ENCODE results near the gene MTMR3. TPM values are rescaled to one million over a fixed set of nuclear protein-coding genes. Genes with fewer than 3 reads are reported as not detected.

The MTMR3 gene
- total RNA-seq, 4 donors from 2014 or later = 36.6 to 42.1 (median 37.1) TPM

DNA sequence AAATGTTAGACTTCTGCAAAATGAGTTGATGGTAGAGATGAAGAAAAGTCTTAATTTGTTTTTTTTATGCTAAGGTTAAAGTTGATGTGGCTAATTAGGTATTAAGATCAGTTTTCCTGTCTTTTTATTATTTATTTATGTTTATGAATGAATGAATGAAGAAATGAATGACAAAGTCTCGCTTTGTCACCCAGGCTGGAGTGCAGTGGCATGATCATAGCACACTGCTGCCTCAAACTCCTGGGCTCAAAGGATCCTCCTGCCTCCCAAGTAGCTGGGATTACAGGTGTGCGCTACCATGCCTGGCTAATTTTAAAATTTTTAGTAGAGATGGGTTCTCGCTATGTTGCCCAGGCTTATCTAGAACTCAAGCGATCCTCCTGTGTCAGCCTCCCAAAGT, 29.2 kb downstream of the MTMR3 start:
- peaks cover 98 to 99% of the 10 kb centered on the region in 2 donors for H3K4me1 ChIP-seq
- in situ Hi-C loops (cut with MboI; ENCODE audit: low sequenced_read_pairs in 4 of 4) = no loop called here
- no peak for ATAC-seq

GRCh38 chr22:29912605-29913398, 29.8 kb downstream of the MTMR3 start:
- Histone ChIP-seq H3K27me3 (no peaks in the 10 kb centered on the region), H3K36me3 (no peaks in the 10 kb centered on the region), H3K27ac (peak overlapping the region; percentile 63 to 87 (median 76)), H3K4me1 (peaks cover 98 to 99% of the 10 kb centered on the region in 2 donors), H3K4me3 (peak overlapping the region in 1 of 4 donors; percentile 20), H3K9me3 (no peaks in the 10 kb centered on the region)
- intact Hi-C loops (cut with DNase I; ENCODE audit: low total_unique reads) = no loop called here
- peak; percentile 33 to 57 for ATAC-seq
- TF ChIP-seq POLR2A (IDR thresholded peaks at IDR 0.05) = no peak
- in situ Hi-C loops (cut with MboI; ENCODE audit: low sequenced_read_pairs in 4 of 4) = no loop called here
- DNase-seq = no peak

More for the DNA sequence above, 29.2 kb downstream of the MTMR3 start:
- Histone ChIP-seq H3K27me3 (no peaks in the 10 kb centered on the region), H3K36me3 (no peaks in the 10 kb centered on the region), H3K9me3 (no peaks in the 10 kb centered on the region), H3K4me3 (no peak overlapping the region), H3K27ac (peak overlapping the region; percentile 63 to 87 (median 76))
- intact Hi-C loops (cut with DNase I; ENCODE audit: low total_unique reads) = no loop called here
- DNase-seq = no peak
- TF ChIP-seq CTCF (IDR thresholded peaks at IDR 0.05 in 4 of 5, conservative IDR thresholded peaks at IDR 0.05 in 1 of 5) = no peak
- no peak for TF ChIP-seq POLR2A (IDR thresholded peaks at IDR 0.05)

GRCh38 chr22:29914165-29914564, 31.2 kb downstream of the MTMR3 start:
- intact Hi-C loops (cut with DNase I; ENCODE audit: low total_unique reads) = no loop called here
- ATAC-seq (no peak), DNase-seq (no peak)
- peaks cover 97 to 98% of the 10 kb centered on the region in 2 donors for H3K4me1 ChIP-seq
- in situ Hi-C loops (cut with MboI; ENCODE audit: low sequenced_read_pairs in 4 of 4) = no loop called here
- TF ChIP-seq POLR2A (IDR thresholded peaks at IDR 0.05) (no peak), CTCF (IDR thresholded peaks at IDR 0.05 in 4 of 5, conservative IDR thresholded peaks at IDR 0.05 in 1 of 5) (no peak)
- peak overlapping the region in 1 of 4 donors; percentile 26 for H3K4me3 ChIP-seq
- H3K9me3 ChIP-seq = no peaks in the 10 kb centered on the region
- no peaks in the 10 kb centered on the region for H3K27me3 ChIP-seq
- peak overlapping the region; percentile 63 to 87 (median 76) for H3K27ac ChIP-seq
- no peaks in the 10 kb centered on the region for H3K36me3 ChIP-seq

- H3K4me3 ChIP-seq = no peak overlapping the region
- no peak for ATAC-seq
- peaks cover 89 to 97% of the 10 kb centered on the region in 2 donors for H3K4me1 ChIP-seq
- H3K27ac ChIP-seq = peak overlapping the region; percentile 63 to 87 (median 76)
- no peak for DNase-seq
- no peaks in the 10 kb centered on the region for H3K9me3 ChIP-seq
- intact Hi-C loops (cut with DNase I; ENCODE audit: low total_unique reads) = no loop called here
- in situ Hi-C loops (cut with MboI; ENCODE audit: low sequenced_read_pairs in 4 of 4) = no loop called here
- TF ChIP-seq CTCF (IDR thresholded peaks at IDR 0.05 in 4 of 5, conservative IDR thresholded peaks at IDR 0.05 in 1 of 5) (no peak), POLR2A (IDR thresholded peaks at IDR 0.05) (no peak)
- H3K36me3 ChIP-seq = no peaks in the 10 kb centered on the region
- no peaks in the 10 kb centered on the region for H3K27me3 ChIP-seq
Observed at GRCh38 chr22:29914991-29915533, 32.1 kb downstream of the MTMR3 start.

- Histone ChIP-seq H3K36me3 (no peaks in the 10 kb centered on the region), H3K27ac (peak overlapping the region; percentile 63 to 87 (median 76)), H3K27me3 (no peaks in the 10 kb centered on the region), H3K9me3 (no peaks in the 10 kb centered on the region), H3K4me3 (no peak overlapping the region), H3K4me1 (peaks cover 84 to 93% of the 10 kb centered on the region in 2 donors)
- DNase-seq (no peak), ATAC-seq (no peak)
- TF ChIP-seq POLR2A (IDR thresholded peaks at IDR 0.05) = no peak
- TF ChIP-seq CTCF (IDR thresholded peaks at IDR 0.05 in 4 of 5, conservative IDR thresholded peaks at IDR 0.05 in 1 of 5) = no peak
- intact Hi-C loops (cut with DNase I; ENCODE audit: low total_unique reads) (no loop called here), in situ Hi-C loops (cut with MboI; ENCODE audit: low sequenced_read_pairs in 4 of 4) (no loop called here)
Observed at GRCh38 chr22:29916007-29916544, 33.1 kb downstream of the MTMR3 start.

Data from gastrocnemius medialis (tissue), 4 donors.